ENCODE data around the gene HPD.

Gene HPD

GRCh38 chr12:121828826-121829225 lies 29.8 kb downstream of the HPD start:
- no peak for DNase-seq (ENCODE audit: low read depth in 2 of 2)

GRCh38 chr12:121828306-121828705 lies 30.4 kb downstream of the HPD start:
- DNase-seq (ENCODE audit: low read depth in 2 of 2) = no peak

GRCh38 chr12:121827351-121828099 lies 31.1 kb downstream of the HPD start:
- no peak for DNase-seq (ENCODE audit: low read depth in 2 of 2)

GRCh38 chr12:121826318-121827150 lies 32.1 kb downstream of the HPD start:
- no peak for DNase-seq (ENCODE audit: low read depth in 2 of 2)

- DNase-seq (ENCODE audit: low read depth in 2 of 2) = no peak
Observed at GRCh38 chr12:121825041-121825523, 33.6 kb downstream of the HPD start.

- no peak for DNase-seq (ENCODE audit: low read depth in 2 of 2)
Observed at GRCh38 chr12:121823727-121824115, 34.9 kb downstream of the HPD start.

- no peak for DNase-seq (ENCODE audit: low read depth in 2 of 2)
Observed at GRCh38 chr12:121823101-121823726, 35.4 kb downstream of the HPD start.

- DNase-seq (ENCODE audit: low read depth in 2 of 2) = no peak
Observed at GRCh38 chr12:121822393-121823100, 36.1 kb downstream of the HPD start.

GRCh38 chr12:121820056-121820455 lies 38.6 kb downstream of the HPD start:
- DNase-seq (ENCODE audit: low read depth in 2 of 2) = no peak

GRCh38 chr12:121819212-121819949 lies 39.3 kb downstream of the HPD start:
- DNase-seq (ENCODE audit: low read depth in 2 of 2) = no peak

GRCh38 chr12:121817648-121818043 lies 41.0 kb downstream of the HPD start:
- DNase-seq (ENCODE audit: low read depth in 2 of 2) = no peak

- no peak for DNase-seq (ENCODE audit: low read depth in 2 of 2)
Observed at GRCh38 chr12:121816925-121817647, 41.6 kb downstream of the HPD start.

- no peak for DNase-seq (ENCODE audit: low read depth in 2 of 2)
Observed at GRCh38 chr12:121815263-121815662, 43.4 kb downstream of the HPD start.

- no peak for DNase-seq (ENCODE audit: low read depth in 2 of 2)
Observed at GRCh38 chr12:121814429-121815119, 44.1 kb downstream of the HPD start.

GRCh38 chr12:121813951-121814350 lies 44.7 kb downstream of the HPD start:
- no peak for DNase-seq (ENCODE audit: low read depth in 2 of 2)

GRCh38 chr12:121812921-121813896 lies 45.5 kb downstream of the HPD start:
- DNase-seq (ENCODE audit: low read depth in 2 of 2) = no peak

GRCh38 chr12:121812320-121812871 lies 46.3 kb downstream of the HPD start:
- DNase-seq (ENCODE audit: low read depth in 2 of 2) = no peak

All from stimulated activated CD8-positive, alpha-beta memory T cell treated with anti-CD3 and anti-CD28 coated beads, Interleukin-15, amount 100 ng/mL, for 4 hours (primary cell).